ENCODE results near the gene NLRC3. TPM values are rescaled to one million over a fixed set of nuclear protein-coding genes. Genes with fewer than 3 reads are reported as not detected.

The NLRC3 gene
- total RNA-seq, 1 experiment from 2014 or later = 0.09 TPM

- Histone ChIP-seq H3K27me3 (replicated peaks; ENCODE audit: insufficient read depth, low read depth, low read length, poor library complexity) (no peaks in the 10 kb centered on the region), H3K9me3 (ENCODE audit: low read depth, low read length, poor library complexity, severe bottlenecking) (no peaks in the 10 kb centered on the region), H3K36me3 (ENCODE audit: insufficient read depth, low read length, poor library complexity, severe bottlenecking) (peaks cover 8% of the 10 kb centered on the region), H3K4me3 (ENCODE audit: low read depth, low read length, poor library complexity, severe bottlenecking) (no peak overlapping the region), H3K27ac (ENCODE audit: low read depth, low read length, poor library complexity, severe bottlenecking) (no peak overlapping the region), H3K4me1 (ENCODE audit: insufficient read depth, low read length, poor library complexity, severe bottlenecking) (peaks cover 16% of the 10 kb centered on the region)
- BruUV-seq (replicated peaks) = no TSS peak
- CTCF ChIA-PET = no interaction called here
- no peak for DNase-seq (ENCODE audit: low spot score)
- no peak for TF ChIP-seq EZH2 (IDR thresholded peaks at IDR 0.05; ENCODE audit: borderline replicate concordance, low read depth, low read length, poor library complexity, severe bottlenecking)
- TF ChIP-seq, protein P1, sequence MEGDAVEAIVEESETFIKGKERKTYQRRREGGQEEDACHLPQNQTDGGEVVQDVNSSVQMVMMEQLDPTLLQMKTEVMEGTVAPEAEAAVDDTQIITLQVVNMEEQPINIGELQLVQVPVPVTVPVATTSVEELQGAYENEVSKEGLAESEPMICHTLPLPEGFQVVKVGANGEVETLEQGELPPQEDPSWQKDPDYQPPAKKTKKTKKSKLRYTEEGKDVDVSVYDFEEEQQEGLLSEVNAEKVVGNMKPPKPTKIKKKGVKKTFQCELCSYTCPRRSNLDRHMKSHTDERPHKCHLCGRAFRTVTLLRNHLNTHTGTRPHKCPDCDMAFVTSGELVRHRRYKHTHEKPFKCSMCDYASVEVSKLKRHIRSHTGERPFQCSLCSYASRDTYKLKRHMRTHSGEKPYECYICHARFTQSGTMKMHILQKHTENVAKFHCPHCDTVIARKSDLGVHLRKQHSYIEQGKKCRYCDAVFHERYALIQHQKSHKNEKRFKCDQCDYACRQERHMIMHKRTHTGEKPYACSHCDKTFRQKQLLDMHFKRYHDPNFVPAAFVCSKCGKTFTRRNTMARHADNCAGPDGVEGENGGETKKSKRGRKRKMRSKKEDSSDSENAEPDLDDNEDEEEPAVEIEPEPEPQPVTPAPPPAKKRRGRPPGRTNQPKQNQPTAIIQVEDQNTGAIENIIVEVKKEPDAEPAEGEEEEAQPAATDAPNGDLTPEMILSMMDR (conservative IDR thresholded peaks at IDR 0.05; ENCODE audit: low read depth, low read length) = no peak
- intact Hi-C loops (cut with micrococcal nuclease; ENCODE audit: unreplicated experiment) = no loop called here
- POLR2A ChIA-PET (ENCODE audit: low non-redundant PET) = no interaction called here
These were observed 6.3 kb upstream of the NLRC3 start for GRCh38 chr16:3583303-3584038.

GRCh38 chr16:3582276-3583165, 5.3 kb upstream of the NLRC3 start:
- no TSS peak for BruUV-seq (replicated peaks)
- intact Hi-C loops (cut with micrococcal nuclease; ENCODE audit: unreplicated experiment) = no loop called here
- TF ChIP-seq, protein P1 (conservative IDR thresholded peaks at IDR 0.05; ENCODE audit: low read depth, low read length) = no peak
- no peak for TF ChIP-seq EZH2 (IDR thresholded peaks at IDR 0.05; ENCODE audit: borderline replicate concordance, low read depth, low read length, poor library complexity, severe bottlenecking)
- peaks cover 8% of the 10 kb centered on the region for H3K36me3 ChIP-seq (ENCODE audit: insufficient read depth, low read length, poor library complexity, severe bottlenecking)
- H3K4me1 ChIP-seq (ENCODE audit: insufficient read depth, low read length, poor library complexity, severe bottlenecking) = peaks cover 16% of the 10 kb centered on the region
- H3K27me3 ChIP-seq (replicated peaks; ENCODE audit: insufficient read depth, low read depth, low read length, poor library complexity) = no peaks in the 10 kb centered on the region
- H3K4me3 ChIP-seq (ENCODE audit: low read depth, low read length, poor library complexity, severe bottlenecking) = no peak overlapping the region
- H3K9me3 ChIP-seq (ENCODE audit: low read depth, low read length, poor library complexity, severe bottlenecking) = no peaks in the 10 kb centered on the region
- ChIA-PET POLR2A (ENCODE audit: low non-redundant PET) (no interaction called here), CTCF (interaction anchor here (0.6 kb wide), 1 partner anchor 343 kb away, joined by 5 read pairs; no protein-coding TSS in a partner anchor)
- H3K27ac ChIP-seq (ENCODE audit: low read depth, low read length, poor library complexity, severe bottlenecking) = no peak overlapping the region
- no peak for DNase-seq (ENCODE audit: low spot score)

- DNase-seq (ENCODE audit: low spot score) = no peak
- peaks cover 8% of the 10 kb centered on the region for H3K36me3 ChIP-seq (ENCODE audit: insufficient read depth, low read length, poor library complexity, severe bottlenecking)
- H3K27ac ChIP-seq (ENCODE audit: low read depth, low read length, poor library complexity, severe bottlenecking) = no peak overlapping the region
- no peaks in the 10 kb centered on the region for H3K27me3 ChIP-seq (replicated peaks; ENCODE audit: insufficient read depth, low read depth, low read length, poor library complexity)
- H3K4me3 ChIP-seq (ENCODE audit: low read depth, low read length, poor library complexity, severe bottlenecking) = no peak overlapping the region
- TF ChIP-seq, protein P1 (conservative IDR thresholded peaks at IDR 0.05; ENCODE audit: low read depth, low read length) = no peak
- TF ChIP-seq EZH2 (IDR thresholded peaks at IDR 0.05; ENCODE audit: borderline replicate concordance, low read depth, low read length, poor library complexity, severe bottlenecking) = no peak
- H3K4me1 ChIP-seq (ENCODE audit: insufficient read depth, low read length, poor library complexity, severe bottlenecking) = peaks cover 16% of the 10 kb centered on the region
- ChIA-PET POLR2A (ENCODE audit: low non-redundant PET) (no interaction called here), CTCF (no interaction called here)
- no TSS peak for BruUV-seq (replicated peaks)
- H3K9me3 ChIP-seq (ENCODE audit: low read depth, low read length, poor library complexity, severe bottlenecking) = no peaks in the 10 kb centered on the region
- intact Hi-C loops (cut with micrococcal nuclease; ENCODE audit: unreplicated experiment) = no loop called here
These were observed 4.2 kb upstream of the NLRC3 start for GRCh38 chr16:3581392-3581791.
